ENCODE results near the gene SUMF2.

The SUMF2 gene

GRCh38 chr7:56121440-56121839 is 57.4 kb downstream of the SUMF2 start:
- Mint-ChIP-seq H3K4me3 (no peak overlapping the region), H3K4me1 (no peaks in the 10 kb centered on the region), H3K27ac (no peak overlapping the region)

GRCh38 chr7:56124981-56125380 is 60.9 kb downstream of the SUMF2 start:
- H3K4me1 Mint-ChIP-seq, result no peaks in the 10 kb centered on the region
- no peaks in the 10 kb centered on the region for H3K36me3 Mint-ChIP-seq
- H3K9me3 Mint-ChIP-seq, result no peaks in the 10 kb centered on the region
- no peak overlapping the region for H3K27ac Mint-ChIP-seq
- no peaks in the 10 kb centered on the region for H3K27me3 Mint-ChIP-seq
- no peak overlapping the region for H3K4me3 Mint-ChIP-seq

More at GRCh38 chr7:56121440-56121839, 57.4 kb downstream of the SUMF2 start:
- Mint-ChIP-seq H3K27me3 (peaks cover 12% of the 10 kb centered on the region), H3K9me3 (no peaks in the 10 kb centered on the region), H3K36me3 (no peaks in the 10 kb centered on the region)

GRCh38 chr7:56125831-56126230 is 61.7 kb downstream of the SUMF2 start:
- no peak overlapping the region for H3K27ac Mint-ChIP-seq
- H3K4me3 Mint-ChIP-seq, result no peak overlapping the region
- H3K4me1 Mint-ChIP-seq, result no peaks in the 10 kb centered on the region
- H3K27me3 Mint-ChIP-seq, result no peaks in the 10 kb centered on the region
- no peaks in the 10 kb centered on the region for H3K9me3 Mint-ChIP-seq
- H3K36me3 Mint-ChIP-seq, result no peaks in the 10 kb centered on the region

- Mint-ChIP-seq H3K4me1 (no peaks in the 10 kb centered on the region), H3K4me3 (no peak overlapping the region), H3K9me3 (no peaks in the 10 kb centered on the region), H3K36me3 (no peaks in the 10 kb centered on the region), H3K27ac (no peak overlapping the region), H3K27me3 (no peaks in the 10 kb centered on the region)
Observed at GRCh38 chr7:56127241-56127975, 63.3 kb downstream of the SUMF2 start.

Measured in activated naive CD4-positive, alpha-beta T cell treated with anti-CD3 and anti-CD28 coated beads, Interleukin-2, amount 50 U/mL, for 24 hours (primary cell).